NCI-H1417 treated with DMSO at 0.1 percent for 48 hours (cell line): Measurements from ENCODE around the gene SLC25A44.
"Not testable (repeated sequence)": the region's sequence is repeated elsewhere in the genome, so short reads cannot be mapped to it uniquely, and the experiment has no call there.

Experiments
- DNase-seq: peaks from one replicate; lab custom pipeline; 2025; lab: John Stamatoyannopoulos, UW

SLC25A44 gene

GRCh38 chr1:156163712-156164111, 30.2 kb upstream of the SLC25A44 start:
- no peak for DNase-seq

- DNase-seq, result no peak
Measured at GRCh38 chr1:156164125-156164831, 29.6 kb upstream of the SLC25A44 start.

GRCh38 chr1:156165083-156165482, 28.8 kb upstream of the SLC25A44 start:
- no peak for DNase-seq

- DNase-seq, result no peak
Measured at GRCh38 chr1:156167536-156167935, 26.4 kb upstream of the SLC25A44 start.

- no peak for DNase-seq
Measured at GRCh38 chr1:156172696-156173470, 21.0 kb upstream of the SLC25A44 start.

- DNase-seq, result no peak
Measured at GRCh38 chr1:156176610-156177210, 17.2 kb upstream of the SLC25A44 start.

- no peak for DNase-seq
Measured at GRCh38 chr1:156177919-156178654, 15.8 kb upstream of the SLC25A44 start.

- DNase-seq, result no peak
Measured at GRCh38 chr1:156180471-156180870, 13.4 kb upstream of the SLC25A44 start.

GRCh38 chr1:156181391-156181924, 12.4 kb upstream of the SLC25A44 start:
- not testable (repeated sequence) for DNase-seq

- not testable (repeated sequence) for DNase-seq
Measured at GRCh38 chr1:156182010-156182779, 11.7 kb upstream of the SLC25A44 start.

- not testable (repeated sequence) for DNase-seq
Measured at GRCh38 chr1:156186347-156187177, 7.3 kb upstream of the SLC25A44 start.

- not testable (repeated sequence) for DNase-seq
Measured at GRCh38 chr1:156190265-156190664, 3.6 kb upstream of the SLC25A44 start.

- DNase-seq, result no peak
Measured at GRCh38 chr1:156191292-156191964, 2.5 kb upstream of the SLC25A44 start.

- DNase-seq, result no peak
Measured at GRCh38 chr1:156193208-156193487, 756 bp upstream of the SLC25A44 start.

- DNase-seq, result no peak
Measured at GRCh38 chr1:156194300-156194652, 372 bp downstream of the SLC25A44 start.

- DNase-seq, result no peak
Measured at GRCh38 chr1:156195853-156196252, 1.9 kb downstream of the SLC25A44 start.

- DNase-seq, result no peak
Measured at GRCh38 chr1:156196445-156196844, 2.5 kb downstream of the SLC25A44 start.

- no peak for DNase-seq
Measured at GRCh38 chr1:156198831-156199349, 5.0 kb downstream of the SLC25A44 start.

- no peak for DNase-seq
Measured at GRCh38 chr1:156200044-156200443, 6.1 kb downstream of the SLC25A44 start.

- no peak for DNase-seq
Measured at GRCh38 chr1:156203331-156203730, 9.4 kb downstream of the SLC25A44 start.
